Activated T-cell treated with anti-CD3 and anti-CD28 coated beads for 48 hours (primary cell): Measurements from ENCODE around the gene BAG2.

ENCODE experiments used
- DNase-seq: peaks from one replicate; pipeline ENCODE4 v3.0.0-alpha.2; 2020; ENCODE audit warnings: low read depth

The BAG2 gene

GRCh38 chr6:57221936-57222742 lies 50.0 kb downstream of the BAG2 start, which contains the start of gene RAB23:
RAB23 (minus strand) TSS chr6:57222307; CDS start chr6:57210380, 11,927 bp downstream.
- peak; percentile 83 for DNase-seq

- DNase-seq = no peak
Measured at GRCh38 chr6:57222743-57223077, 50.6 kb downstream of the BAG2 start.

GRCh38 chr6:57224769-57225515 lies 52.8 kb downstream of the BAG2 start:
- no peak for DNase-seq

- no peak for DNase-seq
Measured at GRCh38 chr6:57226221-57226620, 54.1 kb downstream of the BAG2 start.
